DND-41 (cell line): ENCODE measurements around the gene ARHGAP24.

Experiments used
- EZH2 ChIP-seq: IDR thresholded peaks from 3 replicates; pipeline ENCODE4 v1.6.1; 2012; ENCODE audit warnings: borderline replicate concordance, low read depth, mild to moderate bottlenecking, moderate library complexity, low read length, inconsistent platforms; ENCODE audit not compliant: severe bottlenecking
- TF ChIP-seq, protein P1 (sequence below): IDR thresholded peaks from 2 replicates; pipeline ENCODE4 v1.5.1; 2012; ENCODE audit warnings: borderline replicate concordance, low read length, moderate library complexity, mild to moderate bottlenecking; ENCODE audit not compliant: poor library complexity, severe bottlenecking; ENCODE audit errors: extremely low read depth

GRCh38 chr4:85446141-85446861 is 28.6 kb upstream of the ARHGAP24 start:
- TF ChIP-seq, protein P1, sequence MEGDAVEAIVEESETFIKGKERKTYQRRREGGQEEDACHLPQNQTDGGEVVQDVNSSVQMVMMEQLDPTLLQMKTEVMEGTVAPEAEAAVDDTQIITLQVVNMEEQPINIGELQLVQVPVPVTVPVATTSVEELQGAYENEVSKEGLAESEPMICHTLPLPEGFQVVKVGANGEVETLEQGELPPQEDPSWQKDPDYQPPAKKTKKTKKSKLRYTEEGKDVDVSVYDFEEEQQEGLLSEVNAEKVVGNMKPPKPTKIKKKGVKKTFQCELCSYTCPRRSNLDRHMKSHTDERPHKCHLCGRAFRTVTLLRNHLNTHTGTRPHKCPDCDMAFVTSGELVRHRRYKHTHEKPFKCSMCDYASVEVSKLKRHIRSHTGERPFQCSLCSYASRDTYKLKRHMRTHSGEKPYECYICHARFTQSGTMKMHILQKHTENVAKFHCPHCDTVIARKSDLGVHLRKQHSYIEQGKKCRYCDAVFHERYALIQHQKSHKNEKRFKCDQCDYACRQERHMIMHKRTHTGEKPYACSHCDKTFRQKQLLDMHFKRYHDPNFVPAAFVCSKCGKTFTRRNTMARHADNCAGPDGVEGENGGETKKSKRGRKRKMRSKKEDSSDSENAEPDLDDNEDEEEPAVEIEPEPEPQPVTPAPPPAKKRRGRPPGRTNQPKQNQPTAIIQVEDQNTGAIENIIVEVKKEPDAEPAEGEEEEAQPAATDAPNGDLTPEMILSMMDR: no peak
- TF ChIP-seq EZH2: no peak
